Measurements from ENCODE around the gene ARID2. TPM values are rescaled to one million over a fixed set of nuclear protein-coding genes. Genes with fewer than 3 reads are reported as not detected.

Gene ARID2
- total RNA-seq, 6 donors from 2014 or later = 19.4 to 48.5 (median 27.0) TPM

DNA sequence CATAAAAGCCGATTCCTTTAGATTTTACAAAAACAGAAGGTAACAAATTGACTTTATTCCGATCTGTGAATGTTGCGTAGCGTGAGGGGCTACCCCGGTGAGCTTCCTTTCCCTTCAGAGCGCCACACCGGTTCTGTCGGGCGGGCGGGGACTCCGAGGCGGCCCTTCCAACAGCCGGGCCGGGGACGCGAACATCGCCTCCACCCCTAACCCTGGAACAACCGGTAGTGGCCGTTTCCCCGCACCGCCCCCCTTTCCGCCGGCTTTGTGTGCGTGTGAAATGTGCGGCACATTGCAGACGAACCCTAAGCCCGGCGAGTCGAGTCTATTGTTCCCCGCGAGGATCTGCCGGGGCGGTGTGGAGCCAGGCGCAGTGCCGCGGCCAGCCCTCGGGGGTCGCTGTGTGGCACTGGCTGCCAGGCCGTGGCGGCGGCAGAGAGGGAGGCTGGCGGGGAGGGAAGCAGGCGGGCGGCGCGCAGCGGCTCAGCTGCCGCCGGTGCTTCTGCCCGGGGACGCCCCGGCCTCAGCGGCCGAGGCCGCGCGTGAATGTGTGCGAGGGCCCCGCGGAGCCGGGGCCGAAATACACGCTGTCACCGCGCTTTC is 775 bp upstream of the ARID2 start:
- peak overlapping the region; percentile 97 to 99 (median 99) for H3K27ac ChIP-seq
- peaks cover 37 to 41% (median 40%) of the 10 kb centered on the region in 4 donors for H3K4me1 ChIP-seq
- 0% methylated on average over 5 to 32 of the region's 65 CpGs for WGBS, 2 donors
- no peaks in the 10 kb centered on the region for H3K36me3 ChIP-seq
- peak in 3 of 4 donors; percentile 83 to 97 (median 92) for TF ChIP-seq POLR2A (IDR thresholded peaks at IDR 0.05)
- TF ChIP-seq CTCF (IDR thresholded peaks at IDR 0.05) = peak; percentile 94 to 100 (median 99)
- no peak for TF ChIP-seq EP300 (IDR thresholded peaks at IDR 0.05)
- peak; percentile 96 to 98 for TF ChIP-seq POLR2AphosphoS5 (IDR thresholded peaks at IDR 0.05)
- ATAC-seq (ENCODE audit: low FRiP score in 2 of 2) (peak; percentile 92 to 96), DNase-seq (peak; percentile 97 to 99)
- peaks cover 0 to 3% (median 0%) of the 10 kb centered on the region in 4 donors for H3K9me3 ChIP-seq
- H3K27me3 ChIP-seq = peaks cover 0 to 4% (median 0%) of the 10 kb centered on the region in 4 donors
- H3K4me3 ChIP-seq = peak overlapping the region; percentile 30 to 87 (median 68)

DNA sequence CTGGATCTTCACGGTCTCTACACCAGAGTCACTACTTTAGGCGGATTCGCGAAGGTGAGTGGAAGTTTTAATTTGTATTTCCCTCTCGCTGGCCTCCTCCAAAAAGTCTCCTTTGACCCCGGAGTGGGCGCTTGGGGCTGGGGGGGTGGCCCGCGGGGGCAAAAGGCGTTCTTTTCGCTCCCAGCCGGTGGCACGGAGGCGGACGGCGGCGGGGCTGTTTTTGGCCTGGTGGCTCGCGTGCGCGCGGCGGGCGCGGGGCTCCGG is 510 bp downstream of the ARID2 start:
- Histone ChIP-seq H3K27me3 (peaks cover 0 to 4% (median 0%) of the 10 kb centered on the region in 4 donors), H3K27ac (peak overlapping the region; percentile 97 to 99 (median 99)), H3K36me3 (no peaks in the 10 kb centered on the region), H3K9me3 (peaks cover 0 to 3% (median 0%) of the 10 kb centered on the region in 4 donors), H3K4me1 (peaks cover 30 to 37% (median 35%) of the 10 kb centered on the region in 4 donors), H3K4me3 (peak overlapping the region; percentile 51 to 87 (median 68))
- DNase-seq = no peak
- ATAC-seq (ENCODE audit: low FRiP score in 2 of 2) = no peak
- TF ChIP-seq CTCF (IDR thresholded peaks at IDR 0.05) = no peak
- TF ChIP-seq POLR2AphosphoS5 (IDR thresholded peaks at IDR 0.05) = no peak
- no peak for TF ChIP-seq EP300 (IDR thresholded peaks at IDR 0.05)
- no peak for TF ChIP-seq POLR2A (IDR thresholded peaks at IDR 0.05)
- 0 to 2% methylated on average over 13 of the region's 26 CpGs for WGBS, 2 donors

- TF ChIP-seq POLR2AphosphoS5 (IDR thresholded peaks at IDR 0.05) = peak in 1 of 2 donors; percentile 8
- no peak for TF ChIP-seq POLR2A (IDR thresholded peaks at IDR 0.05)
- WGBS, 2 donors = 1% methylated on average over 29 to 40 of the region's 67 CpGs
- peak overlapping the region; percentile 97 to 99 (median 99) for H3K27ac ChIP-seq
These were observed 1.1 kb downstream of the ARID2 start for GRCh38 chr12:45730348-45731189.

GRCh38 chr12:45731190-45731775 is 1.8 kb downstream of the ARID2 start:
- Histone ChIP-seq H3K27me3 (peaks cover 0 to 4% (median 0%) of the 10 kb centered on the region in 4 donors), H3K9me3 (peaks cover 0 to 3% (median 0%) of the 10 kb centered on the region in 4 donors), H3K4me1 (peaks cover 24 to 39% (median 31%) of the 10 kb centered on the region in 4 donors), H3K27ac (peak overlapping the region; percentile 97 to 99 (median 99)), H3K36me3 (no peaks in the 10 kb centered on the region), H3K4me3 (peak overlapping the region; percentile 8 to 87 (median 68))
- TF ChIP-seq EP300 (IDR thresholded peaks at IDR 0.05) (no peak), POLR2A (IDR thresholded peaks at IDR 0.05) (no peak), CTCF (IDR thresholded peaks at IDR 0.05) (no peak), POLR2AphosphoS5 (IDR thresholded peaks at IDR 0.05) (no peak)
- ATAC-seq (ENCODE audit: low FRiP score in 2 of 2) (no peak), DNase-seq (no peak)
- 11 to 14% methylated on average over 4 of the region's 4 CpGs for WGBS, 2 donors

More at GRCh38 chr12:45730348-45731189, 1.1 kb downstream of the ARID2 start:
- Histone ChIP-seq H3K4me1 (peaks cover 24 to 35% (median 29%) of the 10 kb centered on the region in 4 donors), H3K36me3 (no peaks in the 10 kb centered on the region), H3K9me3 (peaks cover 0 to 3% (median 0%) of the 10 kb centered on the region in 4 donors), H3K27me3 (peaks cover 0 to 4% (median 0%) of the 10 kb centered on the region in 4 donors), H3K4me3 (peak overlapping the region; percentile 8 to 87 (median 68))
- peak; percentile 50 to 92 for DNase-seq
- ATAC-seq (ENCODE audit: low FRiP score in 2 of 2) = no peak

GRCh38 chr12:45732250-45732649 is 2.7 kb downstream of the ARID2 start:
- H3K27me3 ChIP-seq = peaks cover 0 to 4% (median 0%) of the 10 kb centered on the region in 4 donors
- H3K4me1 ChIP-seq = peaks cover 24 to 39% (median 31%) of the 10 kb centered on the region in 4 donors
- peaks cover 0 to 3% (median 0%) of the 10 kb centered on the region in 4 donors for H3K9me3 ChIP-seq
- ATAC-seq (ENCODE audit: low FRiP score in 2 of 2) (no peak), DNase-seq (no peak)
- peak overlapping the region; percentile 43 to 99 (median 98) for H3K27ac ChIP-seq
- H3K36me3 ChIP-seq = no peaks in the 10 kb centered on the region
- WGBS, 2 donors = 14% methylated on average over 5 of the region's 5 CpGs
- TF ChIP-seq POLR2A (IDR thresholded peaks at IDR 0.05) (no peak), CTCF (IDR thresholded peaks at IDR 0.05) (no peak), POLR2AphosphoS5 (IDR thresholded peaks at IDR 0.05) (no peak), EP300 (IDR thresholded peaks at IDR 0.05) (no peak)
- H3K4me3 ChIP-seq = peak overlapping the region in 2 of 4 donors; percentile 82 to 87
